Liver (tissue), 9 donors: ENCODE data around the gene TNNT1. TPM values are rescaled to one million over a fixed set of nuclear protein-coding genes. Genes with fewer than 3 reads are reported as not detected.

Experiments used
- DNase-seq: peaks from one replicate; pipeline ENCODE4 v3.0.0-alpha.2; 2017; ENCODE audit warnings: low spot score
- H3K27ac ChIP-seq, 2 donors: one replicate each; pipeline ENCODE4 v1.7.0; 2013; ENCODE audit warnings: inconsistent platforms in 2 of 2, low read length in 2 of 2, control low read depth in 1 of 2, low read depth in 1 of 2, mild to moderate bottlenecking in 1 of 2
- H3K27me3 ChIP-seq, 4 donors: one replicate each; pipeline versions ENCODE4 v1.6.1 to v1.7.0; 2013; ENCODE audit warnings: low read length in 3 of 4, inconsistent platforms in 1 of 4, mild to moderate bottlenecking in 1 of 4, moderate library complexity in 1 of 4; ENCODE audit not compliant: control insufficient read depth in 4 of 4, insufficient read depth in 4 of 4
- H3K36me3 ChIP-seq, 4 donors: one replicate each; pipeline versions ENCODE4 v1.6.1 to v1.7.0; 2013; ENCODE audit warnings: low read length in 3 of 4, mild to moderate bottlenecking in 3 of 4, low read depth in 1 of 4, moderate library complexity in 1 of 4; ENCODE audit not compliant: control insufficient read depth in 4 of 4, insufficient read depth in 3 of 4
- H3K4me1 ChIP-seq, 4 donors: one replicate each; pipeline versions ENCODE4 v1.6.1 to v1.7.0; 2013; ENCODE audit warnings: low read length in 3 of 4, mild to moderate bottlenecking in 3 of 4, moderate library complexity in 1 of 4; ENCODE audit not compliant: control insufficient read depth in 4 of 4, insufficient read depth in 4 of 4
- H3K4me3 ChIP-seq, 3 donors: one replicate each; pipeline versions ENCODE4 v1.6.1 to v1.7.0; 2013; ENCODE audit warnings: low read length in 3 of 3, control low read depth in 1 of 3, low read depth in 1 of 3, mild to moderate bottlenecking in 1 of 3
- H3K9ac ChIP-seq, 2 donors: one replicate each; pipeline ENCODE4 v1.7.0; 2013; ENCODE audit warnings: low read length in 2 of 2, mild to moderate bottlenecking in 2 of 2, moderate library complexity in 2 of 2, control low read depth in 1 of 2, low read depth in 1 of 2
- H3K9me3 ChIP-seq, 4 donors: one replicate each; pipeline versions ENCODE4 v1.6.1 to v1.7.0; 2013; ENCODE audit warnings: low read length in 3 of 4; ENCODE audit not compliant: control insufficient read depth in 4 of 4
- EGR1 ChIP-seq, 2 donors: IDR thresholded peaks; 2 replicates each; pipeline ENCODE4 v1.6.1; 2016 to 2018; ENCODE audit warnings: antibody characterized with exemption in 2 of 2, low read depth in 2 of 2
- FOXA1 ChIP-seq: IDR thresholded peaks from 2 replicates; pipeline ENCODE4 v1.6.1; 2016; ENCODE audit warnings: antibody characterized with exemption
- FOXA2 ChIP-seq: IDR thresholded peaks from 2 replicates; pipeline ENCODE4 v1.6.1; 2016; ENCODE audit warnings: antibody characterized with exemption
- GABPA ChIP-seq, 2 donors: IDR thresholded peaks in 1 of 2; conservative IDR thresholded peaks in 1 of 2; 2 replicates each; pipeline ENCODE4 v1.6.1; 2016; ENCODE audit warnings: antibody characterized with exemption in 2 of 2, mild to moderate bottlenecking in 1 of 2, moderate library complexity in 1 of 2
- HNF4A ChIP-seq, 2 donors: conservative IDR thresholded peaks; 2 replicates each; pipeline ENCODE4 v1.6.1; 2016; ENCODE audit warnings: antibody characterized with exemption in 2 of 2, mild to moderate bottlenecking in 2 of 2
- HNF4G ChIP-seq: IDR thresholded peaks from 2 replicates; pipeline ENCODE4 v1.6.1; 2016; ENCODE audit warnings: antibody characterized with exemption
- JUND ChIP-seq, 2 donors: IDR thresholded peaks; 2 replicates each; pipeline ENCODE4 v1.6.1; 2016; ENCODE audit warnings: antibody characterized with exemption in 2 of 2
- NR2F2 ChIP-seq: IDR thresholded peaks from 2 replicates; pipeline ENCODE4 v1.6.1; 2016; ENCODE audit warnings: antibody characterized with exemption
- RAD21 ChIP-seq, 2 donors: IDR thresholded peaks; 2 replicates each; pipeline ENCODE4 v1.6.1; 2016; ENCODE audit warnings: antibody characterized with exemption in 2 of 2, mild to moderate bottlenecking in 2 of 2
- RXRA ChIP-seq, 2 donors: IDR thresholded peaks; 2 replicates each; pipeline ENCODE4 v1.6.1; 2017 to 2018; ENCODE audit warnings: antibody characterized with exemption in 2 of 2, mild to moderate bottlenecking in 1 of 2
- SP1 ChIP-seq: IDR thresholded peaks from 2 replicates; pipeline ENCODE4 v1.6.1; 2018; ENCODE audit warnings: antibody characterized with exemption, mild to moderate bottlenecking
- TAF1 ChIP-seq: conservative IDR thresholded peaks from 2 replicates; pipeline ENCODE4 v1.6.1; 2016; ENCODE audit warnings: antibody characterized with exemption, mild to moderate bottlenecking
- YY1 ChIP-seq: IDR thresholded peaks from 2 replicates; pipeline ENCODE4 v1.6.1; 2016; ENCODE audit warnings: antibody characterized with exemption, mild to moderate bottlenecking
- WGBS: extraction: QIAGEN DNeasy Blood & Tissue Kit; methylation state at CpG from one replicate; pipeline ENCODE4 v1.1.7; 2013; 5-methylcytosine and 5-hydroxymethylcytosine counted together
- polyA plus RNA-seq, 2 donors: library from polyadenylated mRNA; stranded (reverse) in 1 of 2; unstranded in 1 of 2; fragments of 200-250 nt in 1 of 2; fragments of >200 nt in 1 of 2; fragmentation: Nextera tagmentation in 1 of 2; extraction: Ambion mirVana in 1 of 2; gene quantifications; one replicate each; pipeline versions ENCODE4 v1.2.1 to v1.2.3, GENCODE V29; 2013 to 2015
- total RNA-seq, 2 donors: library from RNA; depleted of rRNA; stranded (reverse); fragments of >200 nt; gene quantifications; one replicate each; pipeline ENCODE4 v1.2.3, GENCODE V29; 2014
- TF ChIP-seq, protein P1 (sequence below): IDR thresholded peaks from 2 replicates; pipeline ENCODE4 v1.6.1; 2016; ENCODE audit warnings: antibody characterized with exemption, mild to moderate bottlenecking
- TF ChIP-seq, protein P2 (sequence below): fragments of 150-350 bp; IDR thresholded peaks from 2 replicates; pipeline ENCODE4 v1.5.1; 2017; ENCODE audit warnings: improper control_type of control experiment, low read depth, low read length; ENCODE audit not compliant: missing input control
- TF ChIP-seq, protein P3 (sequence below): IDR thresholded peaks from 2 replicates; pipeline ENCODE4 v1.6.1; 2016; ENCODE audit warnings: antibody characterized with exemption
- TF ChIP-seq, protein P4 (sequence below): IDR thresholded peaks from 2 replicates; pipeline ENCODE4 v1.6.1; 2016; ENCODE audit warnings: antibody characterized with exemption
- TF ChIP-seq, protein P5 (sequence below): IDR thresholded peaks from 2 replicates; pipeline ENCODE4 v1.6.1; 2016; ENCODE audit warnings: antibody characterized with exemption
- donor health status: healthy.
- donor health status: healthy.
- donor health status: healthy.
- donor health status: healthy.
- donor health status: healthy.

The TNNT1 gene
- total and polyA plus RNA-seq, 4 donors = 0.15 to 0.28 TPM; not detected in 2

DNA sequence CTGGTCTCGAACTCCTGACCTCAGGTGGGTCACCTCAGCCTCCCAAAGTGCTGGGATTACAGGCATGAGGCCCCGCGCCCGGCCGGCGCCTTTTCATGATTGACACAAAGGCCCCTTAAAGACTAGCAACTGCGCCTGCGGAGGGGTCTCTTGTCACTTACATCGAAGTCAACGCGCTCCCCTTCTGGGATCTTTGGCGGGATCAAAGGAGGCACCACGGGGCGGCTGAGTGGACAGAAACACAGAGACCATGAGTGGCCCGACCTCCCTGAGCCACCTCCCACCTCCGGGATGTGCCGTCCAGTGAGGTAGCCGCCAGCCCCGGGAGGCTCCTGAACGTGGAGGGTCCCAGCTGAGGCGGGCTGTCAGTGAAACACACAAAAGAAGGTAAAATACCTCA is 7.3 kb downstream of the TNNT1 start:
- H3K27me3 ChIP-seq = peaks cover 0 to 3% (median 1%) of the 10 kb centered on the region in 4 donors
- 14% methylated on average over 21 of the region's 21 CpGs for WGBS

DNA sequence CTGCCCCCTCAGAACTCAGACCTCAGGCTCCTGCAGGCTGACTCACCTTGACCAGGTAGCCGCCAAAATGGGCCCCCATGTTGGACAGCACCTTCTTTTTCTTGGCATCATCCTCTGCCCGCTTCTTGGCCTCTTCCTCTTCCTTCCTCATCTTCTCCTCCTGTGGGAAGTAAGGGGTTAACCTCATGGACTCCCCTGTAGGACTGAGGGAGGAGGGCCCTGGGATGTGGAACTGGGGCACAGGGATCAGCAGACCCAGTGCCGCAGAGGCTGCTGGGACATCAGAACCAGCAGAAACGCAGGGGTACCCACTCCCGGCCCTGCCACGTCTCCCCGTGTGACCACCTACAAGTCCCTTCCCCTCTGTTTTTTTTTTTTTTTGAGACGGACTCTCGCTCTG is 11.1 kb downstream of the TNNT1 start:
- Histone ChIP-seq H3K36me3 (no peaks in the 10 kb centered on the region), H3K27ac (no peak overlapping the region), H3K27me3 (peaks cover 0 to 3% (median under 1%) of the 10 kb centered on the region in 4 donors), H3K4me1 (no peaks in the 10 kb centered on the region), H3K9ac (no peak overlapping the region), H3K9me3 (no peaks in the 10 kb centered on the region), H3K4me3 (no peak overlapping the region)
- TF ChIP-seq JUND (IDR thresholded peaks at IDR 0.05) = no peak
- TF ChIP-seq, protein P1, sequence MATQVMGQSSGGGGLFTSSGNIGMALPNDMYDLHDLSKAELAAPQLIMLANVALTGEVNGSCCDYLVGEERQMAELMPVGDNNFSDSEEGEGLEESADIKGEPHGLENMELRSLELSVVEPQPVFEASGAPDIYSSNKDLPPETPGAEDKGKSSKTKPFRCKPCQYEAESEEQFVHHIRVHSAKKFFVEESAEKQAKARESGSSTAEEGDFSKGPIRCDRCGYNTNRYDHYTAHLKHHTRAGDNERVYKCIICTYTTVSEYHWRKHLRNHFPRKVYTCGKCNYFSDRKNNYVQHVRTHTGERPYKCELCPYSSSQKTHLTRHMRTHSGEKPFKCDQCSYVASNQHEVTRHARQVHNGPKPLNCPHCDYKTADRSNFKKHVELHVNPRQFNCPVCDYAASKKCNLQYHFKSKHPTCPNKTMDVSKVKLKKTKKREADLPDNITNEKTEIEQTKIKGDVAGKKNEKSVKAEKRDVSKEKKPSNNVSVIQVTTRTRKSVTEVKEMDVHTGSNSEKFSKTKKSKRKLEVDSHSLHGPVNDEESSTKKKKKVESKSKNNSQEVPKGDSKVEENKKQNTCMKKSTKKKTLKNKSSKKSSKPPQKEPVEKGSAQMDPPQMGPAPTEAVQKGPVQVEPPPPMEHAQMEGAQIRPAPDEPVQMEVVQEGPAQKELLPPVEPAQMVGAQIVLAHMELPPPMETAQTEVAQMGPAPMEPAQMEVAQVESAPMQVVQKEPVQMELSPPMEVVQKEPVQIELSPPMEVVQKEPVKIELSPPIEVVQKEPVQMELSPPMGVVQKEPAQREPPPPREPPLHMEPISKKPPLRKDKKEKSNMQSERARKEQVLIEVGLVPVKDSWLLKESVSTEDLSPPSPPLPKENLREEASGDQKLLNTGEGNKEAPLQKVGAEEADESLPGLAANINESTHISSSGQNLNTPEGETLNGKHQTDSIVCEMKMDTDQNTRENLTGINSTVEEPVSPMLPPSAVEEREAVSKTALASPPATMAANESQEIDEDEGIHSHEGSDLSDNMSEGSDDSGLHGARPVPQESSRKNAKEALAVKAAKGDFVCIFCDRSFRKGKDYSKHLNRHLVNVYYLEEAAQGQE = no peak
- TF ChIP-seq, protein P2, sequence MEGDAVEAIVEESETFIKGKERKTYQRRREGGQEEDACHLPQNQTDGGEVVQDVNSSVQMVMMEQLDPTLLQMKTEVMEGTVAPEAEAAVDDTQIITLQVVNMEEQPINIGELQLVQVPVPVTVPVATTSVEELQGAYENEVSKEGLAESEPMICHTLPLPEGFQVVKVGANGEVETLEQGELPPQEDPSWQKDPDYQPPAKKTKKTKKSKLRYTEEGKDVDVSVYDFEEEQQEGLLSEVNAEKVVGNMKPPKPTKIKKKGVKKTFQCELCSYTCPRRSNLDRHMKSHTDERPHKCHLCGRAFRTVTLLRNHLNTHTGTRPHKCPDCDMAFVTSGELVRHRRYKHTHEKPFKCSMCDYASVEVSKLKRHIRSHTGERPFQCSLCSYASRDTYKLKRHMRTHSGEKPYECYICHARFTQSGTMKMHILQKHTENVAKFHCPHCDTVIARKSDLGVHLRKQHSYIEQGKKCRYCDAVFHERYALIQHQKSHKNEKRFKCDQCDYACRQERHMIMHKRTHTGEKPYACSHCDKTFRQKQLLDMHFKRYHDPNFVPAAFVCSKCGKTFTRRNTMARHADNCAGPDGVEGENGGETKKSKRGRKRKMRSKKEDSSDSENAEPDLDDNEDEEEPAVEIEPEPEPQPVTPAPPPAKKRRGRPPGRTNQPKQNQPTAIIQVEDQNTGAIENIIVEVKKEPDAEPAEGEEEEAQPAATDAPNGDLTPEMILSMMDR = no peak
- no peak for TF ChIP-seq GABPA (IDR thresholded peaks at IDR 0.05 in 1 of 2, conservative IDR thresholded peaks at IDR 0.05 in 1 of 2)
- TF ChIP-seq, protein P3, sequence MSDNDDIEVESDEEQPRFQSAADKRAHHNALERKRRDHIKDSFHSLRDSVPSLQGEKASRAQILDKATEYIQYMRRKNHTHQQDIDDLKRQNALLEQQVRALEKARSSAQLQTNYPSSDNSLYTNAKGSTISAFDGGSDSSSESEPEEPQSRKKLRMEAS = no peak
- TF ChIP-seq HNF4G = no peak
- no peak for TF ChIP-seq RXRA (IDR thresholded peaks at IDR 0.05)
- TF ChIP-seq, protein P4, sequence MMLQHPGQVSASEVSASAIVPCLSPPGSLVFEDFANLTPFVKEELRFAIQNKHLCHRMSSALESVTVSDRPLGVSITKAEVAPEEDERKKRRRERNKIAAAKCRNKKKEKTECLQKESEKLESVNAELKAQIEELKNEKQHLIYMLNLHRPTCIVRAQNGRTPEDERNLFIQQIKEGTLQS = no peak
- no peak for TF ChIP-seq FOXA1
- no peak for TF ChIP-seq NR2F2
- no peak for TF ChIP-seq YY1
- TF ChIP-seq EGR1 (IDR thresholded peaks at IDR 0.05; ENCODE audit: low read depth in 2 of 2) = no peak
- TF ChIP-seq, protein P5, sequence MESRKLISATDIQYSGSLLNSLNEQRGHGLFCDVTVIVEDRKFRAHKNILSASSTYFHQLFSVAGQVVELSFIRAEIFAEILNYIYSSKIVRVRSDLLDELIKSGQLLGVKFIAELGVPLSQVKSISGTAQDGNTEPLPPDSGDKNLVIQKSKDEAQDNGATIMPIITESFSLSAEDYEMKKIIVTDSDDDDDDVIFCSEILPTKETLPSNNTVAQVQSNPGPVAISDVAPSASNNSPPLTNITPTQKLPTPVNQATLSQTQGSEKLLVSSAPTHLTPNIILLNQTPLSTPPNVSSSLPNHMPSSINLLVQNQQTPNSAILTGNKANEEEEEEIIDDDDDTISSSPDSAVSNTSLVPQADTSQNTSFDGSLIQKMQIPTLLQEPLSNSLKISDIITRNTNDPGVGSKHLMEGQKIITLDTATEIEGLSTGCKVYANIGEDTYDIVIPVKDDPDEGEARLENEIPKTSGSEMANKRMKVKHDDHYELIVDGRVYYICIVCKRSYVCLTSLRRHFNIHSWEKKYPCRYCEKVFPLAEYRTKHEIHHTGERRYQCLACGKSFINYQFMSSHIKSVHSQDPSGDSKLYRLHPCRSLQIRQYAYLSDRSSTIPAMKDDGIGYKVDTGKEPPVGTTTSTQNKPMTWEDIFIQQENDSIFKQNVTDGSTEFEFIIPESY = no peak
- TF ChIP-seq FOXA2 = no peak
- no peak for TF ChIP-seq HNF4A (conservative IDR thresholded peaks at IDR 0.05)
- TF ChIP-seq RAD21 (IDR thresholded peaks at IDR 0.05) = no peak
- no peak for DNase-seq
- 57% methylated on average over 9 of the region's 9 CpGs for WGBS

More for the DNA sequence above, 7.3 kb downstream of the TNNT1 start:
- H3K4me3 ChIP-seq = no peak overlapping the region
- no peaks in the 10 kb centered on the region for H3K36me3 ChIP-seq
- DNase-seq = no peak
- H3K9me3 ChIP-seq = no peaks in the 10 kb centered on the region
- no peak overlapping the region for H3K27ac ChIP-seq
- peaks cover 0 to 3% (median 0%) of the 10 kb centered on the region in 4 donors for H3K4me1 ChIP-seq
- H3K9ac ChIP-seq = no peak overlapping the region
- TF ChIP-seq YY1 (no peak), GABPA (IDR thresholded peaks at IDR 0.05 in 1 of 2, conservative IDR thresholded peaks at IDR 0.05 in 1 of 2) (no peak), TAF1 (no peak), HNF4A (conservative IDR thresholded peaks at IDR 0.05) (no peak), SP1 (no peak)
- TF ChIP-seq, protein P1 = no peak
